HG03439 (cell line): ENCODE data around the gene ARID1B.

Source experiments
- ATAC-seq: cut with Tn5 transposase; IDR thresholded peaks from one replicate; pipeline ENCODE4 v1.9.1; 2021; ENCODE audit warnings: mild to moderate bottlenecking, moderate library complexity; ENCODE audit not compliant: unreplicated experiment

The ARID1B gene

DNA sequence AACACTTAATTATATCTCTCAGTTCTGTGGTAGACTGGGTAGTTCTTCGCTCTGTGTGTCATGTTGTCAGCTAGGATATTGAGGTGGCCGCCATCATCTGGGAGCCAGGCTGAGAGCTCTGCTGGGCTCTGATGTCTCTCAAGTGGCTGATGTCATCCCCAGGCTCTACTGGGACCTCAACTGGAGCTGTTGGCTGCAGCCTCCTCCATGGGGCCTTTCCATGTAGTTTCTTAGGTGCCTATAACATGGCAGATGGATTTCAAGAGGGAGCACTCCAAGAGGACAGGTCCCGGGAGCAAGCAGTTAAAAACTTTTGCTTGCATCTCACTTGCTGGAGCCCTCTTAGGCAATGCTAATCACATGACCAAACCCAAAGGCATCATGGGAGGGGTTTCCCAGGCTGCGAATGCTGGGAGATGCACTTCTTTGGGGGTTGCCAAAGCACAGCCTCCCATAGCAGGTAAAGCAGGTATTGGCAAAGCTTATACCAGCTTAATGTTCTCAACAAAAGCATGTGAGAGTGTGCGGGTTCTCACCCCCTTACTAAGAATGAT lies 416.3 kb downstream of the ARID1B start:
- no peak for ATAC-seq

DNA sequence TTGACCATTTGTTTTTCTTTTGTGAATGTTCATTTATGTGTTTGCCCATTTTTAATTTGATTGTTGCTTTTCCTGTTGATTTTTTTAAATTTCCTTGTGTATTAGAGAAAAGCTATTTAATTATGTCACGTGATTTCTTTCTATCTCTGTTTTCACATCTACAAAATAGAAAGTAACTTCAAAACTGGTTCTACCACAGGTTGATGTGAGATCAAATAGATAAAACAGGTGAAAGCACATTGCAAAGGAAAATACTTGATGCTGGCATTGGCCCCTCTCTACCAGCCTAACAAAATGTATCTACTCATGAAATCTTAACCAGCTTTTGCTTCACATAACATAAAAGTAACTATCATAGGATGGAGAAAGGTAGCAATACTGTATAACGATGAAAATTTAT lies 416.9 kb downstream of the ARID1B start:
- no peak for ATAC-seq

DNA sequence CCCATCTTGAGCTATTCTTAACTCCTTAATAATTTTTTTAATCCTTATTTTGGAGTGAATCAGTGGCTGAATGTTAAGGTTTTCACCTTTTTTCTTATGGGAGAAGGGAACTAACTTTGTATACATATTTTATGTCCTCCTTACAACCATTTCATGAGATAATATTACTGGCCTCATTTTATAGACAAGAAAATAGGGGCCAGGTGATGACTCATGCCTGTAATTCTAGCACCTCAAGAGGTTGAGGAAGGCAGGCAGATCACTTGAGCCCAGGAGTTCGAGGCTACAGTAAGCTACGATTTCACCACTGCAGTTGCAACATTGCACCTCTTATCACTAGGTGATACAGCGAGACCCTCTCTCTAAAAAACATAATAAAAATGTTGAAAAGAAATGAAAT lies 417.5 kb downstream of the ARID1B start:
- ATAC-seq: no peak

DNA sequence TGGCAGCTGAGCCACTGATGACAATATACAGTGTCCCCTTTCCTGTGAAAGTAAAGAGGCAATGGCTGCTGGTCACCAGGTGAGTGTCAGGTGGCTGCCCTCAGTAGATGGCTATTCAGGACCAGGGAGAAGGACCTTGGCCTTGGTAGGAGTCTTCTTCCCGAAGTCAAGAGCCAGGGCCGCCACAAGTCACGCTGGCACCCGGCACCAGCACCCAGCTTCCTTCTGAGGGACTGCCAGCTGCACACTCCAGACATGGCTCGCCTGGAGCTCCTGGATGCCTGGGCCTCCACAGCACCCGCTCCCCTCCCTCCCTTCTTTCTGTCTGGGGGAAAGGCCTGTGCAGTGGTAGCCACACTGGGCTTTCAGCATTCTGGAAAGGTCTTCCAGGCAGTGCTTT lies 419.2 kb downstream of the ARID1B start:
- ATAC-seq: no peak

DNA sequence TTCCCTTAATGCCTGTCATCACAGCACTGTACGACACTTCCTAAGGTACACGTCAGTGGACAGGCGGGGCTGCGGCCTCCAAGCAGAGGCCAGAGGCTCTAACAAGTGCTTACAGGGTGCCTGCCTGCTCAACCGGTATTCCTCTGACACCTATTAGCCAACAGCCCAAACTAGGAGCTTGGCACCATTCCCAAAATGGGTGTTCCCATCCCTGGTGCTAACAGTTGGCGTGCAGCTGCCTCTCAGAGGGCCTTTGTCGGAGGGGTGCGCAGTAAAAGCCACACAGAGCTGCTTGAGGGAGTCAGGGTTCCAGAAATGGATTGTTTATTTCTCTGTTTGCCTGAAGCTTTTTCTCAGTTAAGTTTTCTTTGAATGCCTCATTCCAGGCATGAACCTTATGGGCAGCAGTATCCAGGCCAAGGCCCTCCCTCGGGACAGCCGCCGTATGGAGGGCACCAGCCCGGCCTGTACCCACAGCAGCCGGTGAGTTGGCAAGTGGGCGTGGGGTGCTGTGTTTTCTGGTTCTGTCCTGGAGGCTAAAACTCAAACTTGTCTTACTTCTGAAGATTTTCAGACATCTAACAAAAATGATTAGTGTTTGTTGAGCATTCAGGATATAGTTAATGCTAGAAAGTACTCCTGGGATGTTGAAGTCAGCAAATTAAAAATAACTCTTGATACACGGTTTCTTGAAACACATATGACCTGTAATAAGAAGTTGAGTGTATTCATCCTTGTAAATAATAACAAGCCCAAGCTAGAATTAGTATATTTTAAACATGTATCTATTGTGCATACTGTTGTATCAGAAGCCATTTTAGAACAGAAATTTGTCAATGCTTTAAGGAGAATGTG lies 421.5 kb downstream of the ARID1B start:
- ATAC-seq: no peak

DNA sequence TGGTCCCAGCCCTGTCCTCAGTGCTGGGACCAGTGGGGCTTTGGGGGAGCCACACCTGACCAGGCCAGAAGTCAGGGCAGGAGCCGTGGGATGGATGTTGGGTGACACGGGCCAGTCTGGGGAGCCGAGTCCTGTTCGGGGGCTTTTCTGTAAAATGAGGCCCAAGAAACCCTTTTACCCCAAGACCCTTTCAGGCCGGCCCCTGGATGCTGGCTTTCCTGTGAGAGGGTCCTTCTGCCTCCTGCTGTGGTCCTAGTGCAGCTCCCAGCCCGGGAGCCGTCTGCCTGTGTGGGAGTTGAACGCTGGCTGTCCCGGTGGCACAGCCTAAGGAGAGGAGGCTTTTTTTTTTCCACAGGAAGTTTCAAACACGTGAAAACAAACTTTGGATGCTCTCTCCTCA lies 422.9 kb downstream of the ARID1B start:
- no peak for ATAC-seq

DNA sequence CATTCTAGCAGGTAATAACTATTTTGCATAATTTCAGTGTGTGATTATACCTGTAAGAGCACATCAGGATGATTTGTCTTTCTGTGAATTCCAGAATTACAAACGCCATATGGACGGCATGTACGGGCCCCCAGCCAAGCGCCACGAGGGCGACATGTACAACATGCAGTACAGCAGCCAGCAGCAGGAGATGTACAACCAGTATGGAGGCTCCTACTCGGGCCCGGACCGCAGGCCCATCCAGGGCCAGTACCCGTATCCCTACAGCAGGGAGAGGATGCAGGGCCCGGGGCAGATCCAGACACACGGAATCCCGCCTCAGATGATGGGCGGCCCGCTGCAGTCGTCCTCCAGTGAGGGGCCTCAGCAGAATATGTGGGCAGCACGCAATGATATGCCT lies 423.4 kb downstream of the ARID1B start:
- ATAC-seq: no peak

DNA sequence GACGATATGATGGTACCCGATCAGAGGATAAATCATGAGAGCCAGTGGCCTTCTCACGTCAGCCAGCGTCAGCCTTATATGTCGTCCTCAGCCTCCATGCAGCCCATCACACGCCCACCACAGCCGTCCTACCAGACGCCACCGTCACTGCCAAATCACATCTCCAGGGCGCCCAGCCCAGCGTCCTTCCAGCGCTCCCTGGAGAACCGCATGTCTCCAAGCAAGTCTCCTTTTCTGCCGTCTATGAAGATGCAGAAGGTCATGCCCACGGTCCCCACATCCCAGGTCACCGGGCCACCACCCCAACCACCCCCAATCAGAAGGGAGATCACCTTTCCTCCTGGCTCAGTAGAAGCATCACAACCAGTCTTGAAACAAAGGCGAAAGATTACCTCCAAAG lies 423.9 kb downstream of the ARID1B start:
- no peak for ATAC-seq

DNA sequence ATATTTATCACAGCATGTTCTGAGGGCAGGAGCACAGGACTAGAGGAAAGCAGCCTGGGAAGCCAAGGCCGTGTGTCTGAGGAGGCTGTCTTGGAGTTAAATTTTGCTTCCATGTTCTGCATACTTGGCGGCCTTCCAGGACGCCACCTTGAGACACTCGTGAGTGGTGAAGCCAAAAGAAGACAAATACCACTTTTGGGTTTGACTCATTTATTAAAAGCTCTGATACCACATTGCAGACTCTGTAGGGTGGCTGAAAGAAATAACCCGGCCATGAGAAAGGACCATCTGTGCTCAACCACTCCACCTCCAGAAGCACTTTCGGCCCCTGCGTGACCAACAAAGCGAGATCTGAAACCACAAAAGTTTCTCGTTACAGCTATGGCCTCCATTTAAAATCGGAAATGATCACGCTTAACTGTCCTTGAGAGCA lies 426.1 kb downstream of the ARID1B start:
- ATAC-seq: peak; percentile 98

DNA sequence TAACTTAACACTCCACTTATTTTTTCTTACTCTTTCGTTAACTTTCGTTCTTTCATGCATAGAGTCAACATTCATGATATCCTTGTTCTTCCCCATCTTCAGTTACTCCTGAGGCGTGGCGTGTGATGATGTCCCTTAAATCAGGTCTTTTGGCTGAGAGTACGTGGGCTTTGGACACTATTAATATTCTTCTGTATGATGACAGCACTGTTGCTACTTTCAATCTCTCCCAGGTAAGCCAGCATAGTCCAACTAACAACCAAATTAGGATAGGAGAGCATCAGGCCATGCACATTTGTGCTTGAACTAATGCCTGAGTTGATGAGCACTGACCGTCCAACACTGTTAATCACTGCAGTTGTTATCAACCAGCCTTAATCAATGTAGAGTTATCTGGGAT lies 426.6 kb downstream of the ARID1B start:
- ATAC-seq: peak; percentile 33

DNA sequence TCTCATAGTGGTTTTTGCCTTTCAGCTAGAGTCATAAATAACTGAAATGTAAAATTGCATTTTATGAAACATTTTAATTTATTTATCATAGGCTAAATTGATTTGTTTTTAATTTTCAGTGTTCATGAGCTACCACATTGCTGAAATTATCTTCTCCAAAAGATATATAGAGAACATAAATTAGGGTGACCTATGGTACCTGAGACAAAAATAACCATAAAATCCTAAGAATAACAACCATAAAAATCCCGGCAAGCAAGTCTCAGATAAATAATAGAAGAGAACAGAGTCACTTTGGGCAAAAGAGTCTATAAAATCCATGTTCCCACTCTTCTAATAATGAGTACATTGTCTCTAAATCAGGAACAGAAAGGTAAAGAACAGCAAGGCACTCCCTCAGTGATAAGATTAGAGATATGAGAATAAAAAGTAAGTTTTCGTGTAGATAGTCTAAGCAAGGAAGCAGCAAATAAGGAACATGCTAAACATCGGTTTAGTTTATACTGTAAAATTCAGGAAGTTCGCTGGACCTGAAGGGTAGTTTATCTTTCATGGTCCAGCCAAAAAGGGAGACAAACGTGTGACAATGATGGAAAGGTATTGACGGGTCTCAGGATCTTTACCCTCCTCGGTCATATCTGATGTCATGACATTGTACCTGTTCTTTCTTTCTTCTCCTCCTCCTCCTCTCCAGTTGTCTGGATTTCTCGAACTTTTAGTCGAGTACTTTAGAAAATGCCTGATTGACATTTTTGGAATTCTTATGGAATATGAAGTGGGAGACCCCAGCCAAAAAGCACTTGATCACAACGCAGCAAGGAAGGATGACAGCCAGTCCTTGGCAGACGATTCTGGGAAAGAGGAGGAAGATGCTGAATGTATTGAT lies 428.5 kb downstream of the ARID1B start:
- ATAC-seq: no peak

DNA sequence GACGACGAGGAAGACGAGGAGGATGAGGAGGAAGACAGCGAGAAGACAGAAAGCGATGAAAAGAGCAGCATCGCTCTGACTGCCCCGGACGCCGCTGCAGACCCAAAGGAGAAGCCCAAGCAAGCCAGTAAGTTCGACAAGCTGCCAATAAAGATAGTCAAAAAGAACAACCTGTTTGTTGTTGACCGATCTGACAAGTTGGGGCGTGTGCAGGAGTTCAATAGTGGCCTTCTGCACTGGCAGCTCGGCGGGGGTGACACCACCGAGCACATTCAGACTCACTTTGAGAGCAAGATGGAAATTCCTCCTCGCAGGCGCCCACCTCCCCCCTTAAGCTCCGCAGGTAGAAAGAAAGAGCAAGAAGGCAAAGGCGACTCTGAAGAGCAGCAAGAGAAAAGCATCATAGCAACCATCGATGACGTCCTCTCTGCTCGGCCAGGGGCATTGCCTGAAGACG lies 429.2 kb downstream of the ARID1B start:
- no peak for ATAC-seq

DNA sequence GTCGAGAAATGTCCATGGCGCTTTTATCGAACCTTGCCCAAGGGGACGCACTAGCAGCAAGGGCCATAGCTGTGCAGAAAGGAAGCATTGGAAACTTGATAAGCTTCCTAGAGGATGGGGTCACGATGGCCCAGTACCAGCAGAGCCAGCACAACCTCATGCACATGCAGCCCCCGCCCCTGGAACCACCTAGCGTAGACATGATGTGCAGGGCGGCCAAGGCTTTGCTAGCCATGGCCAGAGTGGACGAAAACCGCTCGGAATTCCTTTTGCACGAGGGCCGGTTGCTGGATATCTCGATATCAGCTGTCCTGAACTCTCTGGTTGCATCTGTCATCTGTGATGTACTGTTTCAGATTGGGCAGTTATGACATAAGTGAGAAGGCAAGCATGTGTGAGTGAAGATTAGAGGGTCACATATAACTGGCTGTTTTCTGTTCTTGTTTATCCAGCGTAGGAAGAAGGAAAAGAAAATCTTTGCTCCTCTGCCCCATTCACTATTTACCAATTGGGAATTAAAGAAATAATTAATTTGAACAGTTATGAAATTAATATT lies 430.4 kb downstream of the ARID1B start:
- ATAC-seq: no peak

DNA sequence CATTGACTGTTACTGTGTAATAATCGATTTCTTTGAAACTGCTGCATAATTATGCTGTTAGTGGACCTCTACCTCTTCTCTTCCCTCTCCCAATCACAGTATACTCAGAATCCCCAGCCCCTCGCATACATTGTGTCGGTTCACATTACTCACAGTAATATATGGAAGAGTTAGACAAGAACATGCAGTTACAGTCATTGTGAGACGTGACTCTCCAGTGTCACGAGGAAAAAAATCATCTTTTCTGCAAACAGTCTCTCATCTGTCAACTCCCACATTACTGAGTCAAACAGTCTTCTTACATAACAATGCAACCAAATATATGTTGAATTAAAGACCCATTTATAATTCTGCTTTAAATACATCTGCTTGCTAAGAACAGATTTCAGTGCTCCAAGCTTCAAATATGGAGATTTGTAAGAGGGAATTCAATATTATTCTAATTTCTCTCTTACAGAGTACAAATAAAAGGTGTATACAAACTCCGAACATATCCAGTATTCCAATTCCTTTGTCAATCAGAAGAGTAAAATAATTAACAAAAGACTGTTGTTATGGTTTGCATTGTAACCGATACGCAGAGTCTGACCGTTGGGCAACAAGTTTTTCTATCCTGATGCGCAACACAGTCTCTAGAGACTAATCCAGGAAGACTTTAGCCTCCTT lies 432.8 kb downstream of the ARID1B start:
- no peak for ATAC-seq

DNA sequence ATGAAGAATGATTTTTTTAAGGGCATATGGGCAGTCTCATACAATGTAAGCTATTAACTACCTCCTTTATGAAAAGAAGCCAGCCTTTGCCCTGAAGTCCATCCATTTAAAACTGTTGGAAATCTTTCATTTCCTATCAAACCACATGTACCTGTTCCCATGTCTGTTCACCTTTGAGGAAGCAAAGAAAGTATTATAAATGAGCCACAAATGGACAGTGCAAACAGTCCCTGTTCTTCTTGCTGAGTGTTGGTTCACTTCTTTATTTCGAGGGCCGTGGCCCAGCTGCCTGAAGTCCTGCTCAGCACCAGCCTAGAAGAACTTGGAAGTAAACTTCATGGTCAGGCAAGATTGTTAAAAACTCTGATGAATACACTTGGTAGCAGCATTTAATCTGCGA lies 433.8 kb downstream of the ARID1B start:
- ATAC-seq: no peak

DNA sequence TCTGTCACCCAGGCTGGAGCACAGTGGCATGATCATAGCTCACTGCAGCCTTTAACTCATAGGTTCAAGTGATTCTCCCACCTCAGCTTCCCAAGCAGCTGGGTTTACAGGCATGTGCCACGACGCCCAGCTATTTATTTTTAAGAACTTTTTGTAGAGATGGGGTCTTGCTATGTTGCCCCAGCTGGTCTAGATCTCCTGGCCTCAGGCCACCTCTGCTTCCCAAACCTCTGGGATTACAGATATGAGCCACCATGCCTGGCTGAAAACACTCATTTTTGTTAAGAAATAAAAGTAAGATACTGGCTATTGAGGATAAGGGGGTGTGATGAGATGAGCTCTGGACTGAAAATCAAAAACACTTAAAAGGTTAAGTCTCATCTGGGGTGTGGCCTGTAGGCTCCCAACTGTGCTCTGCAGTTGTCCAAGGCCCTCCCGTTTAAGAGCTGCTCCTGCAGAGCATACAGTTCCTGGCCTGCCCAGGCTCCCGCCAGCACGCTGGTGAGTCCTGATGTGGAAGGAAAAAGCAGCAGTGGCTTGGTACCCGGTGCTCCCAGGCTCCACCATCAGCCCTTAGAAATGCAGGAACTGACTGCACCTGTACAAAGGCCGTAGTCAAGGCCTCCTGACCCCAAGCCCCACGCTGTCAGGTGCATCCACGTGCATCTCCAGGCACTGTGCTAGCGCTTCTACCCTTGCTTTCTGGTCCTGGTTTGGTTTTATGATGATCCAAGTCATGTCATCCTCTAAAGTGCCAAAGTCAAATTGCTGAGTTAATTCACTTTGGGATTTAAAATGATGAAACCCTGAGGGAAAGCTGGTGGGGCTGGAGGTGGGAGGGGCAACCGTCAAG lies 434.7 kb downstream of the ARID1B start:
- no peak for ATAC-seq

DNA sequence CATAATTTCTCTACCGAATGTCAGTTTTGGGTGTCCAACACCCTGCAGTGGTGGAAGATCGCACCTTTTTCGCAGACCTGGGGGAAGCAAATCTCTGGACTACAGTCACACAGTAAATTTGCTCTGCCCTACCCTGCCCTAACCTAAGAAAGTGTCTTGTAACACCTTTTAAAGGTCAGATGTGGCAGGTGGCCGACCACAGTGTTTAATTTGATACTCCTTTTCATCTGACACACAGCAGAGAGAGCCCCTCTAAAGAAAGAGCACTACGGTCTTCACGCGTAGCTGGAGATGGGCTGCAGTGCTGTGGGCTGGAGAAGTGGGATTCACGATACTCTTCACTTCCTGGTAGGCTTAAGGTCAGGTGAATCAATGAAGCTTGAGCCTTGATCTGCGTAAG lies 436.2 kb downstream of the ARID1B start:
- no peak for ATAC-seq

DNA sequence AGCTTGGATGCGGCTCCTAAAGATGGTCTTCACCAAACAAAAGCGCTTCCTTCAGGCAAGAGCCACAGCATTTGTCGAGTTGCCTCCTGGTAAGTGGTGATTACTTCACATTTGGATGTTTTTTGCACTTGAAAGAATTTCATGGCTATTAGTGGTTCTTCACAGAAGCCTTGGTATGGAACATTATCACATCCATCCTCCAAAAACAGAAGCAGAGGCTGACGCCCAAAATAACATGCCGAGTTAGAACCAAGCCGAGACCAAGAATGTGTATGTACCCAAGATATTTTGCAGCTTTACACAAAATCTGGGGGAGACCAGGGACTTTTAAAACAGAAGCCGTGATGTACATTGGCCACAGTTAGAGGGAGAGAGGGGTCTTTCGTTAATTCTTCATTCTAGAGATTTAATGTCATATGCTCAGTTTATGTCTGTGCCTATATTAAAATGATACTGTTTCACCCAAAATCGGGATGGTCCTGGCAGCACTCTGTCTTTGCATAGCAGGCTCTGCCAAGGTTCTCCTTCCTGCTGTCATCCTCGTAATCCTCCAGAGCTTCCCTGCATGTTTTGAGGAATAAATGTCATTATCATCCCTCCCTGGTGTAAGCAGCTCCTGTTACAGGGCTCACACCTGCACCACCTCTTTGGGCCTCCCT lies 436.9 kb downstream of the ARID1B start:
- ATAC-seq: no peak

DNA sequence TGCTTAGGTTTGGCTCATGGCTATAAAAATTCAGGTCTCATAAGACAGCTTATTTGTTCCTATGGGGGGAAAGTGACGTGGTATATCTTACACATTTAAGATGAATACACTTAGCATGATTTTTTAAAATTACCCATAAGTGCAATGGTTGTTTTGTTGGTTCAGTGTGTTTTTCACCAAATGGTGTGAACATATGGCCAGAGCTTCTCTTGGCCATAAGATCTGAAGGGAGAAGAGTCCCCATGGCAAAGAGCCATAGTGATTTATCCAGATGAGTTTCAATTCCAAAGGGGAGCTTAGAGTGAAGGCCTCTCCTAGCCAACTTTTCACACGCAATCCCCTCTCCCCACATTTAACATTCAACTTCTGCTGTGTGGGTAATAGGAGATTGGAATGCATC lies 438.5 kb downstream of the ARID1B start:
- no peak for ATAC-seq
